HG03469 (cell line): Measurements from ENCODE around the gene RASSF8.

Source experiments
- ATAC-seq: cut with Tn5 transposase; IDR thresholded peaks from one replicate; pipeline ENCODE4 v1.9.1; 2021; ENCODE audit warnings: mild to moderate bottlenecking, moderate library complexity, moderate number of reproducible peaks; ENCODE audit not compliant: unreplicated experiment

Gene RASSF8

DNA sequence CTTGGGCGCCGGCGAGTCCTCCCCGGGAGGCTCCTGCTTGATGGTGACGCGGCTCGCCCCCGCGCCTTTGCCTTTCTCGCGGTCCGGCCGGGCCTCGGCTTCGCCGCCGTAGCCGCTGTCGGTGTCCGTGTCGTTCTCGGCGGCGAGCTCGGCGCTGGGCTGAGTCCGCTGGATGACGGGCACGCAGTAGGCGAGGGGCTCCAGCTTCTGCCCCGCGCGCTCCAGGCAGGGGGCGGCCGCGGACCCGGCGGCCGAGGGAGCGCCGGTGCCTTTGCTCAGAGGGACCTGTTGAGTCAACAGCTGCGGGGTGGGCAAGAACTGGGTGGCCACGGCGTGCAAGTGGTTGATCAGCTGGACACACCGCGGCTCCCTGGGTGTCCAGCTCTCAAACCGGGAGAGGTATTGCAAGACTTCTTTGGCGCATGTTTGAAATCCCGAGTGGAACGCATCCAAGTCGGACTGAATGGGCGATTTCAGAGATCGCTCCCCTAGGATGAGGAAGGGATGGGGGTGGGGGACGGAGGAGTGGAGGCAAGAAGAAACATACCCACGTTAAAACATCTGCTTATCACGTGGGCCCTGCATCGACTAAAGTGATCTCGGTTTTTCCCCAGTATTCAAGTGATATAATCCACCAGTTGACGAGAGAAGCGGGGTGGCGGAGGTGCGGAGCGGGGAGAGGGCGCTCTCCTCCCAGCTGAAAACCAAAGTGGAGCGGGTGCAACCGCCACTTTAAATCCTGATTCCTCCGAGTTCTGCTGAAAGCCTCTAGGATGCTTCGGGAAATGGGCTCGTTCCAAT, 164.4 kb downstream of the RASSF8 start:
- ATAC-seq = no peak

DNA sequence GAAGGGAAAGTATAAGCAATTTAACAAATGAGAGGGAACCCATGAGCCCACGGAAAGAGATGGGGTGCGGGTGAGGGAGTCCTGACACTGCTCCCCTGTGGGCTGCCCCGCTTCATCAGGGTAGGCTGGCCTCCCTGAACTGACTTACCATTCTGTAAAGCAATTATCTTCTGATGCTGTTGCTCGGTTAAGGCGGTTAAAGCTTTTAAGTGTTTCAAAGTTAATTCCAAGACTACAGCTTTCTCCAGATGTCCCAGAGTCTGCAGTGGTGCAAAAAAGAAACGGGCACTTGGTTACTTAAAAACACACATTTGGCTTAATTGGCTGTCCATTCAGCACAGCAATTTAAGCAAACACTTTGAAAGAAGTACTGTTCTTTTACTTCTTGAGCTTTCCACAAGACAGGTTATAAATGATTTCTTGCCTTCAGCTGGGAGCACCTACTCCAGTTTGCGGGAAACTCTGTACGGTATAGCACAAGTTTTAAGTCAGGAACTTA, 165.0 kb downstream of the RASSF8 start:
- no peak for ATAC-seq

DNA sequence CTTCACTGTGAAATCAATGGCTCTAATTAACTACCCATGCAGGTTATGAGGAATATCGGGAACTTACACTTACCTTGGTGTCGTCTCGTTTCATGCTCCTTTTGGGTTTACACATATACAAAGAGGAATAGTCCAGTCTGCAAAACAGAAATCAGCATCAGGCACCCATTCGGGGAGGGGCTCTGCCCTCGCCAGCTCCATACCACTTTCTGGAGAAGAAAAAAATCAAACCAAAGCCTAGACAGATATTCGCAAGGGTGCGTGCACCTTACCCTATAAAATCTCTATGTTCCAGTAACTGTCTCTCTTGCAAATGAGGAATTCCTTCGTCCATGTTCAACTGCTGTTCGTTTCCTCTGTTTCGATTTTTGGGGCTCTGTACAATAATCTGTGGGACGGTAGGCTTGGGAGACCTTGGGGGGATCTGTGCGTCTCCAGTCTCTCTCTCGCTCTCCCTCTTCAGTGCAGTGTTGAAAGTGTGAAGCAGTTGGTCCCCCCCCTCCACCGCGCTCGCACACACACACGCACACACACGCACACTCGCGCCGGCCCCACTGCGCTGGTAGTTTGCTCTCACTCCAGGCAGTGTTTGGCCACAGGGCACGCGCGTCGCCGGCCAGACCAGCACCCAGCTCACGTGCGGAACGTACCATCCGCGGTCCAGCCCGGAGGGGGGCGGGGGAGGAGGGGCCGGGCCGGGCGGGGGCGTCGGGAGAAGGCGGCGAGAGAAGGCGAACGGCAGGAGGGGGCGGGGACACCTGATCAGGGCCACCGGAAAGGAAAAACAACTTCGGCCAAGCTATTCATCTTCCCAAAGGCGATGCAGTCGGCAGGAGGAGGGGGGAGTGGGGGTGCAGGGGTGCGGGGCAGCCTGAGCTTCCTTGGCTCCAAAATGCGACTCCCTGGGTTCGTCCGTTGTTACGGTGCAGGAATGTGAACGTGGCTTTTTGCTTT, 166.2 kb downstream of the RASSF8 start, which contains the start of gene BHLHE41:
TSS of gene BHLHE41 (minus strand) at position 592 of the 954 bp plus-strand sequence. CDS start at position 334, 258 bp downstream.
- ATAC-seq = no peak

DNA sequence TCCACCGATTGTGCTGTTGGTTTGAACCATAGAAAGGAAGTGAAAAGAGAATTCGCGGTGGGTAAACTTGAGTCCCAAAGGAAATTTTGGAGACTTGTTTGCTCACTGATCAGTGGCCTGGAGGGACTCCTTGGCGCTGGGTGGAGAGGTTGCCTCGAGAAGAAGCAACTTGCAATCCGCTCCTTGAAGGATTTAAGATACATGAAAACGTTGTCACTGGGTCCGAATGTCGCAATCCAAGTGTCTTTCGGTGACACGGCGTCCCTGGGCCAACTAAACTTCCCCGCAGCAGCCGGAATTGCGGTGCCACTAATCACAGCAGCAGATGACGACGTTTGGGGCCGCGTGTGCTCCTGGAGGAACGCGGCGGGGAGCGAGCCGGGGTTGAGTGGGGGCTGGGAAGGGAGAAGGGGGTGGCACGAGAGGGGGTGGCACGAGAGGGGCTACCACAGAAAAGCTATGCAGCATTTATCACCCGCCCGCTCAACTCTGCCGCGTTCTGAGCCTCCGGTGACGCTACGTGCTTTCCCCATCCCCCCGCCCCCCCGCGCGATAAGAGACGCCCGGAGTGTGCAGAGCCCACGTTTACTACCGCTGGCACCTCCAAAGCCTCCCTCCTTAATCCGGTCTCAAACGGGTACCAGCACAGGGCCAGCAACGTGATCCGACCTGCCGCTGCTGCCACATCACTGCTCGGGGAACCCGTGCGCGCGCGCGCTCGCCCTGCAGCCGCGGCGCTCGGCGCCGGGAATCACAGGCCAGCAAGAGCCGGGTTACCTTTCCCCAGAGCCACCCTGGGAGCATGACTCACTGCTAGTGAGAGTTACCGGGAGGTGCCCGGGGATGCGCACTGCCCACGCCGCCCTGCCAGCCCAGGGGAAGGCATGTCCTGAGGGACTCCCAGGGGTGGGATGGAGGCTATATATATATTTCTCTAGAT, 167.2 kb downstream of the RASSF8 start:
- ATAC-seq = peak; percentile 13

DNA sequence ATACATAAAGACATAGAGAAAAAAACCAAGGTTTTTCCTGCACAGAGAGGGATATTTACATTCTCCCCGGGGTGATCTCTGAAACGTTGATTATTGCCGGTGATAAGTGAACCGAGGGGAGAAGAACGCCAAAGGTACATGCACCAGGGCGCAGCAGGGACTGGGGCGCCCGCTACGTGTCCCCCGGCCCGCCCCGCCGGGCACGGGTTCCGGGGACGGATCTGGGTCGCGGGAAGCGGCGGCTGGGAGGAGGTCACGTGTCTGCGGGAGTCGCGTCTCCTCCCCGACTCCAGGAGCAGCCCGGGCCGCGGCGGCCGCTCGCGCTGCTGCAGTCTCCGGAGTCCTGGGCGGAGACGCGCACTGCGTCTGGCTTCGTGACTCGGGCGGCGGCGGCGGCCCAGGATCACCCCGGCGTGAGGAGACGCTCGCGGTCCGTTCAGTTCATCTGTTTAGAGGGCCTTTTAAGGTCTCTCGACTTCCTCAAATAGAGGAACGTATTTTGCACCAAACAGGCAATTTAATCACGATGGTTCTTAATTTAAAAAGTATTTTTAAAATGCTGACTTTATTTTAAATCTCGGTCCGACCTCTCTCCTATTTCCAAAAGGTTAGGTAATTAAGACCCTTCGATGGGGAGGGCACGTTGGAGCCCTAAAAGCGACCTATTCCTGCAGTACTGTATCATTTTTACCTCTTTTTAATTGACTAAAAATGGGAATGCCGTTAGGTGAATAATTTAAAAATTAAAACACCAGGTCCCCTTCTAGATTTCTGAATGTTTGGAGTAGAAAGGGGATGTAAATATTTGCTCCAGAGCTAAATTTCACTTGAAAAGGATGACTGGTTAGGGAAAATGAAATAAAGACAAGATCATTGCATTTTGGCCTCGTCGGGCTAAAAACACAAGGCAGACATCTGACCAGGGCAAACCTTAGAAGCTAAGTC, 168.1 kb downstream of the RASSF8 start:
- peak; percentile 26 for ATAC-seq

DNA sequence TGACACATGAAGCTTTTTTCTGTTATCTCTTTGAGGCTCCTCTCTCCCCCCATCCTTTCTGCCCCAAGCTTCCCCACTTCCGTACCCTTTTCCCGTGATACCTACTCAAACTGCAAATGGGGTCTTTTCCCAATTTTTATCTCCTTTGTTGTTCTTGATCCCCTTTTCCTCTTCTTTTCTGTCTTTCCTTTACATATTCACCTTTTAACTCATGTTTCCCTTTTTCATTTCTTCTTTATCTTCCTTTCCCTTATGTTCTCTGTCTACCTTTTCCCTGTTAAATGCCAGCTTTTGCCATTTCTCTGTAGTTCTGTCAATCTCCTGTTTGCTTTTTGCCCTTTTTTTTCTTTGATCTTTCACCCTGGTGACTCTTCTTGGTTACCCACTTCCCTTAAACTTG, 168.9 kb downstream of the RASSF8 start:
- ATAC-seq = no peak

DNA sequence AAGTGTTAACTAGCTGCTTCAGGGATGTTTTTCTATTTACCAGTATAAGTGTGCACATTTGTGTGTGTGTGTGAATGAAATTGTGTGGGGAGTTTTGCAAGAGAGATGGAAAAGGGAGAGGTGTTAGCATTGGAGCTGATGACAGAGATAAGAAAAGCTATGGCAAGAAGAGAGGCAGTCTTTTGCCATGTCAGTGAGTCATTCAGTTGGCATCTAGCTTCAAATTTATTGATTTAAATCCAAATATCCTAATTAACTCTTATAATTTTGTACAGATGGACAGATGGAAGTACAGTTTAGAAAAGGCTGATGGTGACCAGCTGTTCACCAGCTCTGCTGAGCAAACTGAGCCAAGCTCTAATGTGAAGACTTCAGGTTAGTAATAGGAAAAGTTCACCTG, 169.7 kb downstream of the RASSF8 start:
- ATAC-seq = no peak
